Breast epithelium (tissue), 4 donors: ENCODE measurements around the gene SPARC. TPM values are rescaled to one million over a fixed set of nuclear protein-coding genes. Genes with fewer than 3 reads are reported as not detected.
A peak's percentile ranks its signal among the peaks of the same experiment; 100 is the strongest.

ENCODE experiments used
- DNase-seq, 2 donors: peaks; one replicate each; pipeline ENCODE4 v3.0.0-alpha.2; 2019; ENCODE audit warnings: low spot score in 2 of 2
- H3K27ac ChIP-seq, 2 donors: fragments of 200-600 bp; sonication (generic) in 1 of 2; one replicate each; pipeline ENCODE4 v1.5.1; 2016 to 2019; ENCODE audit warnings: mild to moderate bottlenecking in 1 of 2
- H3K27me3 ChIP-seq, 2 donors: fragments of 200-600 bp; sonication (generic) in 1 of 2; one replicate each; pipeline versions ENCODE4 v1.5.1 to v1.6.0; 2017 to 2019; ENCODE audit warnings: control low read depth in 1 of 2, mild to moderate bottlenecking in 1 of 2
- H3K36me3 ChIP-seq: fragments of 200-600 bp; one replicate; pipeline ENCODE4 v1.5.1; 2019
- H3K4me1 ChIP-seq, 2 donors: fragments of 200-600 bp; sonication (generic); one replicate each; pipeline ENCODE4 v1.5.1; 2016 to 2019; ENCODE audit warnings: control low read depth in 1 of 2
- H3K4me3 ChIP-seq, 3 donors: fragments of 200-600 bp; sonication (generic); 1 replicate in 2 of 3; 2 replicates in 1 of 3; pipeline ENCODE4 v1.5.1; 2016 to 2019; ENCODE audit warnings: mild to moderate bottlenecking in 3 of 3, moderate library complexity in 2 of 3
- H3K9me3 ChIP-seq, 2 donors: fragments of 200-600 bp; sonication (generic) in 1 of 2; one replicate each; pipeline ENCODE4 v1.5.1; 2016 to 2019; ENCODE audit warnings: control low read depth in 1 of 2
- POLR2A ChIP-seq: fragments of 450-650 bp; IDR thresholded peaks from one replicate; pipeline ENCODE4 v1.6.1; 2016; ENCODE audit warnings: antibody characterized with exemption, mild to moderate bottlenecking, moderate library complexity
- POLR2AphosphoS5 ChIP-seq, 3 donors: sonication (generic); formaldehyde crosslinking; IDR thresholded peaks; one replicate each; pipeline ENCODE4 v1.6.1; 2017; ENCODE audit warnings: antibody characterized with exemption in 3 of 3
- intact Hi-C: fragments of 100-400 bp; cut with DNase I; formaldehyde crosslinking; loops from one replicate; pipeline ENCODE4 v1.15.1; 2023; ENCODE audit warnings: low total_unique reads
- total RNA-seq, 3 donors: library from RNA; depleted of rRNA; stranded (reverse); fragments of >200 nt; gene quantifications; one replicate each; pipeline ENCODE4 v1.1.0, GENCODE V29; 2016
- TF ChIP-seq, protein P1 (sequence below), 3 donors: fragments of 450-650 bp; IDR thresholded peaks; one replicate each; pipeline ENCODE4 v1.5.1; 2016 to 2017; ENCODE audit warnings: antibody characterized with exemption in 3 of 3, mild to moderate bottlenecking in 3 of 3, moderate library complexity in 3 of 3

The SPARC gene
- total RNA-seq, 3 donors from 2014 or later: 220 to 2,507 (median 295) TPM

DNA sequence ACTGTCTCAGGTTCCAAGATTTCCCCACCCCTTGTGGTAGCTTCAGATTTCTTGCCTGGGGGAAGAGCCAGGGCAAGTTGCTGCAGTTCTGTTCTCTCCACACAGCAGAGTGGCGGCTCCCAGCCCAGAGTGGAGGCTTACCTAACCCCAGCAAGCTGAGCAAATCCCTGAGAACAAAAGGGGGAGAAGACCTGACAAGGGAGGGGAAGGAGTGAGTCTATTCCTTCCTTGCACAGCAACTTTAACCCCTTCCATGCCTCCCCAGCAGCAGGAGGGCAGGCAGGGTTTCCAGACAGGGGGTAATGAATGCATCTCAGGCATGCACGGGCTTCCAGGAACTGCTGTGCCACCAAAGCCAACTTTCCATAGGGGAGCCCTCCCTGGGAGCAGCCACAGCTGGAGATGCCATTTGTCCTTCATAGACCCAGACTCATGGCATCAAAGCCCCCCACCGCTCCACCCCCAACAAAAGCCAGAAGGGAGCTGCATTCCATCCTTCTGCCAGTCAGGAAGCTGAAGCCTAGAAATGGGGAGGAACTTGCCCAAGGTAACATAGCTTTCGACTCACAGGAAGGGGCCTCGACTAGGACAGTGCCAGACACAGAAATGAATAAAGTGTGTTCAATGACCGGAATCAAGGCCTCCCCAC, 66.8 kb downstream of the SPARC start:
- Histone ChIP-seq H3K9me3 (no peaks in the 10 kb centered on the region), H3K27ac (peak overlapping the region; percentile 50 to 60), H3K27me3 (no peaks in the 10 kb centered on the region), H3K36me3 (no peaks in the 10 kb centered on the region), H3K4me1 (no peaks in the 10 kb centered on the region), H3K4me3 (no peak overlapping the region)
- DNase-seq: peak in 1 of 2 donors; percentile 65
- intact Hi-C loops: no loop called here
- no peak for TF ChIP-seq POLR2AphosphoS5 (IDR thresholded peaks at IDR 0.05)
- TF ChIP-seq POLR2A: no peak
- TF ChIP-seq, protein P1, sequence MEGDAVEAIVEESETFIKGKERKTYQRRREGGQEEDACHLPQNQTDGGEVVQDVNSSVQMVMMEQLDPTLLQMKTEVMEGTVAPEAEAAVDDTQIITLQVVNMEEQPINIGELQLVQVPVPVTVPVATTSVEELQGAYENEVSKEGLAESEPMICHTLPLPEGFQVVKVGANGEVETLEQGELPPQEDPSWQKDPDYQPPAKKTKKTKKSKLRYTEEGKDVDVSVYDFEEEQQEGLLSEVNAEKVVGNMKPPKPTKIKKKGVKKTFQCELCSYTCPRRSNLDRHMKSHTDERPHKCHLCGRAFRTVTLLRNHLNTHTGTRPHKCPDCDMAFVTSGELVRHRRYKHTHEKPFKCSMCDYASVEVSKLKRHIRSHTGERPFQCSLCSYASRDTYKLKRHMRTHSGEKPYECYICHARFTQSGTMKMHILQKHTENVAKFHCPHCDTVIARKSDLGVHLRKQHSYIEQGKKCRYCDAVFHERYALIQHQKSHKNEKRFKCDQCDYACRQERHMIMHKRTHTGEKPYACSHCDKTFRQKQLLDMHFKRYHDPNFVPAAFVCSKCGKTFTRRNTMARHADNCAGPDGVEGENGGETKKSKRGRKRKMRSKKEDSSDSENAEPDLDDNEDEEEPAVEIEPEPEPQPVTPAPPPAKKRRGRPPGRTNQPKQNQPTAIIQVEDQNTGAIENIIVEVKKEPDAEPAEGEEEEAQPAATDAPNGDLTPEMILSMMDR (IDR thresholded peaks at IDR 0.05): no peak

DNA sequence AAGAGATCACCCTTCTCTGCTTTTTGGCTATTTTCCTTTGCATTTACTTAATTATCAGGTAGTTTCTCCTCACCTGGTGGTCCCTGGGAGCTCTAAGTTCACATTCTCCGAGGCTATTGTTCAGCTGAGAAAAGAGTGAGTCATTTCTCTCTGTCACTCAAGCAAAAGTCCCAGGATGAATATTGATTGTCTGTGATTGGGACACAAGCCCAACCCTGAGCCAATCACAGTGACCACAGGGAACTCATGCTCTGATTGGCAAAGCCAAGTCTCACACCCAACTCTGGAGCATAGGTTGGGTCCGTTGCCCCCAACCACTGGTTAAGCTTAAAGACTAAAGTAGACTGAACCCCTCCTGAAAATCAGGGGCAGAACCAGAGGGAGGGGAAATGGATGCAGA, 67.8 kb downstream of the SPARC start:
- Histone ChIP-seq H3K4me1 (no peaks in the 10 kb centered on the region), H3K4me3 (no peak overlapping the region), H3K9me3 (no peaks in the 10 kb centered on the region), H3K36me3 (no peaks in the 10 kb centered on the region), H3K27ac (peak overlapping the region in 1 of 2 donors; percentile 4), H3K27me3 (no peaks in the 10 kb centered on the region)
- intact Hi-C loops: no loop called here
- TF ChIP-seq POLR2AphosphoS5 (IDR thresholded peaks at IDR 0.05): no peak
- TF ChIP-seq, protein P1 (IDR thresholded peaks at IDR 0.05): no peak
- no peak for TF ChIP-seq POLR2A
- DNase-seq: no peak

- Histone ChIP-seq H3K36me3 (no peaks in the 10 kb centered on the region), H3K4me1 (no peaks in the 10 kb centered on the region), H3K27ac (no peak overlapping the region), H3K4me3 (no peak overlapping the region), H3K27me3 (no peaks in the 10 kb centered on the region), H3K9me3 (no peaks in the 10 kb centered on the region)
- DNase-seq: no peak
- intact Hi-C loops: no loop called here
- TF ChIP-seq, protein P1 (IDR thresholded peaks at IDR 0.05): no peak
- no peak for TF ChIP-seq POLR2AphosphoS5 (IDR thresholded peaks at IDR 0.05)
- no peak for TF ChIP-seq POLR2A
Observed at GRCh38 chr5:151617841-151618710, 68.6 kb downstream of the SPARC start.

DNA sequence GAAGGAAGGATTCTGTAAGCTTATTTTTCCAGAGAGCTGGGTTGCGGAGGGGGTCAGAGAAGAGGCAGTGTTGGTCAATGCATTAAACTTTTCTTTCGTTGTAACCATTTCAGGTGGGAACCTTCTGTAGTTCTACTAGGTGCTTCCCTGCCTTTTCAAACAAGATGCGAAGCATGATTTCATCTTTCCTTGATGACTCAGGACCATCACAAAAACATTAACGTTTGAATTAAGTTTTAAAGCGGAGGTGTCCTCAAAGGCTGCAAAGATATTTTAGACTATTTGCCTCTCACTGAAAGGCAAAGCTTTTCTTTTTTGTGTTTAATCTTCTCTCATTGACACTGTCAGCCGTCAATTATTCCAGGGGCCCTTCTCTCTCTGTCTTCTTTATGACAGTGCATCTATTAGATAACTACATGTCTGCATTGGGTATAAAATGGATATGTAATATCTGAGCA, 69.3 kb downstream of the SPARC start:
- DNase-seq: no peak
- no peaks in the 10 kb centered on the region for H3K4me1 ChIP-seq
- H3K27ac ChIP-seq: no peak overlapping the region
- intact Hi-C loops: no loop called here
- no peak overlapping the region for H3K4me3 ChIP-seq
- no peaks in the 10 kb centered on the region for H3K36me3 ChIP-seq
- no peaks in the 10 kb centered on the region for H3K27me3 ChIP-seq
- TF ChIP-seq, protein P1 (IDR thresholded peaks at IDR 0.05): no peak
- TF ChIP-seq POLR2AphosphoS5 (IDR thresholded peaks at IDR 0.05) (no peak), POLR2A (no peak)
- H3K9me3 ChIP-seq: no peaks in the 10 kb centered on the region

GRCh38 chr5:151615431-151615830, 71.3 kb downstream of the SPARC start:
- Histone ChIP-seq H3K36me3 (no peaks in the 10 kb centered on the region), H3K9me3 (no peaks in the 10 kb centered on the region), H3K27me3 (no peaks in the 10 kb centered on the region), H3K27ac (no peak overlapping the region), H3K4me3 (no peak overlapping the region), H3K4me1 (no peaks in the 10 kb centered on the region)
- no peak for DNase-seq
- TF ChIP-seq POLR2A (no peak), POLR2AphosphoS5 (IDR thresholded peaks at IDR 0.05) (no peak)
- TF ChIP-seq, protein P1 (IDR thresholded peaks at IDR 0.05): no peak
- intact Hi-C loops: no loop called here
